HL-60 (cell line): ENCODE results near the gene C1orf146.

Experiments used
- DNase-seq, 2 experiments: peaks; one replicate each; pipeline ENCODE4 v3.0.0-alpha.2; 2010 to 2020; ENCODE audit warnings: low read depth in 1 of 2, low spot score in 1 of 2
- H3K27ac ChIP-seq: fragments of 250-450 bp; sonication (Bioruptor Pico); replicated peaks from 2 replicates; pipeline ENCODE4 v1.5.1; 2020; ENCODE audit warnings: mild to moderate bottlenecking, moderate library complexity
- H3K27me3 ChIP-seq: fragments of 250-450 bp; sonication (Bioruptor Pico); 2 replicates; pipeline ENCODE4 v1.5.1; 2021; ENCODE audit warnings: mild to moderate bottlenecking, moderate library complexity; ENCODE audit not compliant: insufficient read depth, poor library complexity, severe bottlenecking
- H3K4me3 ChIP-seq: replicated peaks from 2 replicates; pipeline ENCODE4 v1.5.1; 2011; ENCODE audit warnings: mild to moderate bottlenecking, control low read depth, low read length; ENCODE audit not compliant: insufficient read depth
- CTCF ChIP-seq: IDR thresholded peaks from one replicate; pipeline ENCODE4 v1.5.1; 2011; ENCODE audit warnings: low read length, control low read depth, inconsistent platforms; ENCODE audit not compliant: insufficient read depth
- GABPA ChIP-seq: IDR thresholded peaks from 2 replicates; pipeline ENCODE4 v1.6.1; 2012; ENCODE audit warnings: low read depth
- POLR2AphosphoS5 ChIP-seq: IDR thresholded peaks from 2 replicates; pipeline ENCODE4 v1.6.1; 2012; ENCODE audit warnings: low read depth
- REST ChIP-seq: IDR thresholded peaks from 2 replicates; pipeline ENCODE4 v1.6.1; 2012; ENCODE audit warnings: low read depth; ENCODE audit not compliant: insufficient replicate concordance
- SPI1 ChIP-seq: IDR thresholded peaks from 2 replicates; pipeline ENCODE4 v1.6.1; 2012; ENCODE audit warnings: low read depth, mild to moderate bottlenecking, borderline replicate concordance
- long read RNA-seq: library from polyadenylated mRNA; unstranded; transcript quantifications from one replicate; pipeline ENCODE4 v2.0.0, GENCODE V29; 2020

The C1orf146 gene
- long read RNA-seq, result 0 reads

DNA sequence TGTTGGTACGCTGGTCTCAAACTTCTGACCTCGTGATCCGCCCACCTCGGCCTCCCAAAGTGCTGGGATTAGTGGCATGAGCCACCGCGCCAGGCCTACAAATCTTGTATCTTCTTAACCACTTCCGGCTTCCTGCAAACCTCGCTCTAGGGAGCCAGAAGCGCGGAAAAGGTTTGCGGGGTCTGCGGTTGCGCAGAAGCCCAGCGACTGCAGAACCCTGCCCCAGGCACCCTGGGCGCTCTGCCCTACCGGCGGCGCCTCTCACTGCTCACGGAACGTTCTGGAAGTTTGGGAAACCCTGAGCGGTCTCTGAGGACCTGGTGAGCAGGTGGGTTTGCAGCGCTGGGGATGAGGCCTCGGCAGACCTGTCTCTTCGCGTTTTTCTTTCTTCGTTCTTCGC, at the start of gene C1orf146:
Gene C1orf146 (plus strand): TSS at position 195 of the 400 bp plus-strand sequence. CDS start 13,506 bp downstream, outside the sequence.
- Histone ChIP-seq H3K27me3 (no peaks in the 10 kb centered on the region), H3K27ac (no peak within 1 kb of the TSS), H3K4me3 (no peak within 1 kb of the TSS)
- no peak for TF ChIP-seq SPI1
- no peak for TF ChIP-seq GABPA
- TF ChIP-seq REST, result no peak
- TF ChIP-seq POLR2AphosphoS5, result no peak
- no peak for TF ChIP-seq CTCF
- DNase-seq, result no peak

- no peak overlapping the region for H3K27ac ChIP-seq
- H3K4me3 ChIP-seq, result no peak overlapping the region
- no peaks in the 10 kb centered on the region for H3K27me3 ChIP-seq
- DNase-seq, result no peak
- TF ChIP-seq SPI1 (no peak), POLR2AphosphoS5 (no peak)
These were observed 49.1 kb upstream of the C1orf146 start for GRCh38 chr1:92168657-92169056.

DNA sequence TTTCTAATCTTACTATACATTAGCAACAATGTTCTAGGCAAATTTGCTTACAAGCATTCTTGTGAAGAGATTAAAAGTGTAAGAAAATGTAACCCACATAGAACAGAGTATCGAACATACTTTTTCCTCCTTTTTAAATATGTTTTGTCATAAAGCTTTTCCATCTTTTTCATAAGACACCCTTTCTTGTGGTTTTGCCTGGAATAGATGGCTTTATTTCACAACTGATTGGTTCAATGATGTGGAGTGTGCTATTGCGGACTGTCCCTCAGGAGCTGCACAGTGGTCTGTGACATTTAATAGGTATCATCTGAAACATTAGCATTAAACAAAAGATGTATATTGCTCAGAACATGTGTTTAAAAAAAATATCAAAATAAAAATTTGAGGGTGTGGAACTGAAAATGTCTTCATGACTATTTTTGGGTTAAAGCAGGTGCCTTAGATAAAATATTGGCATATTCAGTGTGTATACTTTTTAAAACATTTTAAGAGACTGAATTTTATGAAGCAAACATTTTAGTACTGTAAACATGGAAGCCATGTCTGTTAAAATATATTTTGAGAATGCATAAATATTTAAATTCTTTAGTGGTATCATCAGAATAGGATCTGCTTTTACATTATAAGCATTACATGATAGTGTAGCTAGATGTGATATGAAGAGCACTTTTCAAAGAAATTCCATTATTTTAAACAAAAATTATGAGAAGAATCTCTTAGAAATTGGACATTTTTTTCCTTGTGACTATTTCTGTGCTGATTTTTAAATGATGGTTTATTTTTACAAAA, 48.3 kb upstream of the C1orf146 start:
- Histone ChIP-seq H3K27ac (no peak overlapping the region), H3K27me3 (no peaks in the 10 kb centered on the region), H3K4me3 (no peak overlapping the region)
- TF ChIP-seq GABPA (no peak), POLR2AphosphoS5 (no peak), REST (no peak), CTCF (no peak), SPI1 (no peak)
- no peak for DNase-seq

DNA sequence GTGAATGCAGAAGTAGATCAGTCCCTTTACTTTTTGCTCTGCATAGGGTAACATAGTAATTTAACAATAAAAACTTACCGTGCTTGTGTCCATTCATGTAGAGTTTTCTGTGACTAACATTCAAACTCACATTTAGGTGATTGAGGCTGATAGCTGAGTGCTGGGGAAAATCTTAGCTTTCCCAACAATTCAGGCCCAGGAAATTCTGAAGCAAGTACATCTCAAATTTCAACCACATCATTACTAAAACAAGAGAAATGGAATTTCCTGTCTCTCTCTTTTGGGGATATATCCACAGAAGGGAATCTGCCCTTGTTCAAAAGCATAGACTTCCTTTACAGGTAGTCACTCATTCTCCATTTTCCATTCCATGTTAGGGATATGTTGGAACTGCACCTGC, 33.1 kb upstream of the C1orf146 start:
- H3K4me3 ChIP-seq, result no peak overlapping the region
- no peaks in the 10 kb centered on the region for H3K27me3 ChIP-seq
- DNase-seq, result no peak
- TF ChIP-seq POLR2AphosphoS5 (no peak), SPI1 (no peak), REST (no peak), GABPA (no peak), CTCF (no peak)
- H3K27ac ChIP-seq, result no peak overlapping the region
